IMR-90 (cell line): ENCODE data around the gene PPP3CB. TPM values are rescaled to one million over a fixed set of nuclear protein-coding genes. Genes with fewer than 3 reads are reported as not detected.

Source experiments
- ATAC-seq: fragments of 200-7000 bp; cut with Tn5 transposase; 2 replicates; pipeline ENCODE4 v1.9.1; 2020; ENCODE audit warnings: low read depth, mild to moderate bottlenecking, moderate library complexity
- BruUV-seq: library from RNA; stranded (reverse); fragments of 400-500 nt; replicated peaks from 2 replicates; lab custom pipeline; 2021; lab: Mats Ljungman, UMichigan
- CTCF ChIA-PET: fragments of 300-600 bp; formaldehyde crosslinking; extraction: SDS; loops from one replicate; lab custom pipeline; 2021; ENCODE audit warnings: antibody characterized with exemption; lab: Yijun Ruan, JAX
- POLR2A ChIA-PET: fragments of 300-600 bp; sonication (Branson Sonifier 250); formaldehyde crosslinking; loops from one replicate; lab custom pipeline; 2022; ENCODE audit warnings: antibody characterized with exemption; ENCODE audit not compliant: unreplicated experiment; lab: Charles Lee
- DNase-seq: peaks from one replicate; pipeline ENCODE4 v3.0.0; 2013
- H2AFZ ChIP-seq: replicated peaks from 2 replicates; pipeline ENCODE3; 2013; ENCODE audit warnings: low read length, mild to moderate bottlenecking; ENCODE audit not compliant: poor library complexity
- H2AK5ac ChIP-seq: 2 replicates; pipeline ENCODE4 v1.6.1; 2013; ENCODE audit warnings: low read depth, low read length, inconsistent platforms
- H2AK9ac ChIP-seq: replicated peaks from 2 replicates; pipeline ENCODE3; 2013; ENCODE audit warnings: mild to moderate bottlenecking, low read depth, low read length, moderate library complexity; ENCODE audit not compliant: poor library complexity
- H2BK120ac ChIP-seq: 2 replicates; pipeline ENCODE4 v1.6.1; 2013; ENCODE audit warnings: low read depth, low read length, inconsistent platforms
- H2BK15ac ChIP-seq: 3 replicates; pipeline ENCODE4 v1.6.1; 2013; ENCODE audit warnings: low read depth, low read length, inconsistent platforms
- H2BK20ac ChIP-seq: 2 replicates; pipeline ENCODE4 v1.6.1; 2013; ENCODE audit warnings: low read depth, mild to moderate bottlenecking, inconsistent platforms, low read length, moderate library complexity
- H2BK5ac ChIP-seq: 2 replicates; pipeline ENCODE4 v1.6.1; 2013; ENCODE audit warnings: mild to moderate bottlenecking, low read depth, low read length, inconsistent platforms; ENCODE audit not compliant: poor library complexity, severe bottlenecking
- H3K14ac ChIP-seq: replicated peaks from 2 replicates; pipeline ENCODE4 v1.6.1; 2013; ENCODE audit warnings: low read depth, low read length, inconsistent platforms
- H3K18ac ChIP-seq: 2 replicates; pipeline ENCODE4 v1.6.1; 2013; ENCODE audit warnings: low read depth, low read length, control low read depth
- H3K23ac ChIP-seq: 2 replicates; pipeline ENCODE4 v1.6.1; 2013; ENCODE audit warnings: low read depth, low read length, inconsistent platforms
- H3K27ac ChIP-seq: 2 replicates; pipeline ENCODE4 v1.5.1; 2013; ENCODE audit warnings: mild to moderate bottlenecking, control low read depth, low read length; ENCODE audit not compliant: insufficient read depth
- H3K27me3 ChIP-seq: 2 replicates; pipeline ENCODE4 v1.6.1; 2013; ENCODE audit warnings: low read length; ENCODE audit not compliant: control insufficient read depth, insufficient read depth
- H3K36me3 ChIP-seq: 2 replicates; pipeline ENCODE4 v1.6.1; 2013; ENCODE audit warnings: low read length, mixed read lengths; ENCODE audit not compliant: control insufficient read depth, insufficient read depth
- H3K4ac ChIP-seq: 2 replicates; pipeline ENCODE4 v1.6.1; 2013; ENCODE audit warnings: low read depth, low read length, inconsistent platforms
- H3K4me1 ChIP-seq: 2 replicates; pipeline ENCODE4 v1.6.1; 2013; ENCODE audit warnings: low read length, mixed read lengths; ENCODE audit not compliant: control insufficient read depth, insufficient read depth
- H3K4me2 ChIP-seq: 2 replicates; pipeline ENCODE4 v1.6.1; 2013; ENCODE audit warnings: low read depth, mild to moderate bottlenecking, control low read depth, low read length, moderate library complexity
- H3K4me3 ChIP-seq: 2 replicates; pipeline ENCODE4 v1.5.1; 2013; ENCODE audit warnings: low read depth, mild to moderate bottlenecking, control low read depth, low read length, moderate library complexity; ENCODE audit not compliant: insufficient read depth
- H3K56ac ChIP-seq: 2 replicates; pipeline ENCODE4 v1.6.1; 2013; ENCODE audit warnings: low read length, inconsistent platforms; ENCODE audit not compliant: insufficient read depth; ENCODE audit errors: extremely low read depth
- H3K79me1 ChIP-seq, 2 experiments: 2 replicates each; pipeline ENCODE4 v1.6.1; 2013; ENCODE audit warnings: low read length in 2 of 2, inconsistent platforms in 1 of 2, low read depth in 1 of 2
- H3K9ac ChIP-seq: 2 replicates; pipeline ENCODE4 v1.6.1; 2013; ENCODE audit warnings: low read depth, low read length, control low read depth
- H3K9me1 ChIP-seq: 2 replicates; pipeline ENCODE4 v1.6.1; 2013; ENCODE audit warnings: low read length, inconsistent platforms; ENCODE audit not compliant: insufficient read depth
- H3K9me3 ChIP-seq: 2 replicates; pipeline ENCODE4 v1.6.1; 2013; ENCODE audit warnings: low read length; ENCODE audit not compliant: control insufficient read depth, insufficient read depth
- H4K20me1 ChIP-seq: 2 replicates; pipeline ENCODE4 v1.6.1; 2013; ENCODE audit warnings: low read length, inconsistent platforms; ENCODE audit not compliant: insufficient read depth
- H4K5ac ChIP-seq: 2 replicates; pipeline ENCODE4 v1.6.1; 2013; ENCODE audit warnings: mild to moderate bottlenecking, low read depth, low read length, control low read depth
- H4K8ac ChIP-seq, 2 experiments: 2 replicates each; pipeline ENCODE4 v1.6.1; 2013; ENCODE audit warnings: low read depth in 2 of 2, low read length in 2 of 2, control low read depth in 1 of 2, inconsistent platforms in 1 of 2
- H4K91ac ChIP-seq: 2 replicates; pipeline ENCODE4 v1.6.1; 2013; ENCODE audit warnings: low read depth, low read length, inconsistent platforms; ENCODE audit not compliant: insufficient read depth
- CEBPB ChIP-seq: IDR thresholded peaks from 2 replicates; pipeline ENCODE4 v1.6.1; 2012; ENCODE audit warnings: low read depth, low read length, improper control_type of control experiment
- POLR2A ChIP-seq: IDR thresholded peaks from 2 replicates; pipeline ENCODE4 v1.6.1; 2012; ENCODE audit warnings: mild to moderate bottlenecking, low read depth, low read length
- WGBS, 2 experiments: methylation state at CpG; one replicate each; pipeline versions ENCODE4 v1.1.5 to v1.1.7; 2013; ENCODE audit warnings: missing lambda C conversion rate in 2 of 2; ENCODE audit not compliant: insufficient read length in 1 of 2; ENCODE audit errors: extremely low coverage in 2 of 2; 5-methylcytosine and 5-hydroxymethylcytosine counted together
- dilution Hi-C: fragments of 300-500 bp; cut with HindIII; formaldehyde crosslinking; loops from one replicate; pipeline ENCODE4 v1.14.3; 2018; ENCODE audit warnings: low sequenced_read_pairs; ENCODE audit not compliant: unreplicated experiment
- in situ Hi-C: fragments of 300-500 bp; cut with MboI; formaldehyde crosslinking; loops from 3 replicates; pipeline ENCODE4 v1.14.3; 2019; ENCODE audit warnings: low sequenced_read_pairs, inconsistent platforms, mixed read lengths
- intact Hi-C: fragments of 100-400 bp; cut with micrococcal nuclease; formaldehyde crosslinking; loops from 2 replicates; pipeline ENCODE4 v1.10.0; 2022
- polyA plus RNA-seq, 3 experiments: library from polyadenylated mRNA; depleted of rRNA; stranded (reverse); fragments of >200 nt; gene quantifications; 2 replicates each; pipeline ENCODE4 v1.2.3, GENCODE V29; 2012; ENCODE audit warnings: low replicate concordance in 1 of 3
- total RNA-seq: library from RNA; depleted of rRNA; stranded (reverse); fragments of >200 nt; gene quantifications from 2 replicates; pipeline ENCODE4 v1.2.3, GENCODE V29; 2012

Gene PPP3CB
- total and polyA plus RNA-seq, 2 of the 4 experiments (the other 2 are of a cell fraction), result 22.9 to 36.4 TPM

- CTCF ChIA-PET, result no interaction called here
- POLR2A ChIA-PET, result interaction anchor here (0.6 kb wide), 1 partner anchor 14 kb away, joined by 8 read pairs; no protein-coding TSS in a partner anchor
- dilution Hi-C loops, result no loop called here
Observed at GRCh38 chr10:73459683-73460314, 36.0 kb downstream of the PPP3CB start.

More at GRCh38 chr10:73459683-73460314, 36.0 kb downstream of the PPP3CB start:
- ATAC-seq (no peak), DNase-seq (peak; percentile 4)
- Histone ChIP-seq H3K4me3 (no peak overlapping the region), H2BK20ac (no peak overlapping the region), H3K18ac (no peak overlapping the region), H2AK9ac (no peak overlapping the region), H3K27ac (no peak overlapping the region), H3K27me3 (no peaks in the 10 kb centered on the region), H3K4ac (no peak overlapping the region), H3K4me2 (no peak overlapping the region), H3K9ac (no peak overlapping the region), H3K79me1 (peaks cover 0 to 4% of the 10 kb centered on the region in 2 experiments; a peak in 2 of 4 replicates), H3K4me1 (peaks cover 6% of the 10 kb centered on the region), H4K5ac (no peak overlapping the region), H3K36me3 (peaks cover 13% of the 10 kb centered on the region), H3K9me3 (no peaks in the 10 kb centered on the region), H3K9me1 (no peaks in the 10 kb centered on the region), H4K20me1 (no peaks in the 10 kb centered on the region), H4K91ac (no peak overlapping the region), H2BK5ac (no peak overlapping the region), H2AK5ac (no peak overlapping the region), H2BK120ac (no peak overlapping the region), H3K56ac (no peak overlapping the region), H2AFZ (no peak overlapping the region), H4K8ac (no peak overlapping the region), H3K23ac (no peak overlapping the region), H2BK15ac (no peak overlapping the region), H3K14ac (no peak overlapping the region)
- intact Hi-C loops (no loop called here), in situ Hi-C loops (no loop called here)
- TF ChIP-seq POLR2A, result no peak
- TF ChIP-seq CEBPB, result peak; percentile 79
- 79% methylated on average over 3 of the region's 6 CpGs; no CpG with 5 or more reads in 1 of the 2 experiments for WGBS, 2 experiments
- no TSS peak for BruUV-seq
